Astrocyte of the hippocampus (primary cell): ENCODE data around the gene GALNTL6.

Source experiments
- DNase-seq: peaks from one replicate; pipeline ENCODE4 v3.0.0; 2011; ENCODE audit warnings: low read depth, low spot score

GALNTL6 gene

GRCh38 chr4:171880136-171880535 lies 66.9 kb downstream of the GALNTL6 start:
- DNase-seq: peak; percentile 88

GRCh38 chr4:171889681-171890080 lies 76.5 kb downstream of the GALNTL6 start:
- DNase-seq: no peak

GRCh38 chr4:171891038-171891437 lies 77.8 kb downstream of the GALNTL6 start:
- no peak for DNase-seq

GRCh38 chr4:171896426-171896825 lies 83.2 kb downstream of the GALNTL6 start:
- DNase-seq: no peak

- no peak for DNase-seq
Measured at GRCh38 chr4:171919314-171919713, 106.1 kb downstream of the GALNTL6 start.

GRCh38 chr4:171920901-171921300 lies 107.7 kb downstream of the GALNTL6 start:
- DNase-seq: no peak

GRCh38 chr4:171924746-171925376 lies 111.7 kb downstream of the GALNTL6 start:
- DNase-seq: peak; percentile 7

GRCh38 chr4:171928336-171928735 lies 115.1 kb downstream of the GALNTL6 start:
- peak; percentile 14 for DNase-seq

GRCh38 chr4:171929477-171929876 lies 116.3 kb downstream of the GALNTL6 start:
- no peak for DNase-seq

GRCh38 chr4:171929907-171930306 lies 116.7 kb downstream of the GALNTL6 start:
- DNase-seq: no peak

- DNase-seq: no peak
Measured at GRCh38 chr4:171932238-171932637, 119.0 kb downstream of the GALNTL6 start.

GRCh38 chr4:171940656-171941055 lies 127.5 kb downstream of the GALNTL6 start:
- no peak for DNase-seq

- no peak for DNase-seq
Measured at GRCh38 chr4:171947400-171947799, 134.2 kb downstream of the GALNTL6 start.

GRCh38 chr4:171948038-171948437 lies 134.8 kb downstream of the GALNTL6 start:
- DNase-seq: no peak

- DNase-seq: no peak
Measured at GRCh38 chr4:171954650-171955049, 141.4 kb downstream of the GALNTL6 start.

GRCh38 chr4:171956678-171957077 lies 143.5 kb downstream of the GALNTL6 start:
- no peak for DNase-seq

- no peak for DNase-seq
Measured at GRCh38 chr4:171962110-171962509, 148.9 kb downstream of the GALNTL6 start.

- DNase-seq: no peak
Measured at GRCh38 chr4:171966356-171966755, 153.2 kb downstream of the GALNTL6 start.

- no peak for DNase-seq
Measured at GRCh38 chr4:171978216-171978615, 165.0 kb downstream of the GALNTL6 start.

- DNase-seq: no peak
Measured at GRCh38 chr4:171979461-171979860, 166.3 kb downstream of the GALNTL6 start.

- peak; percentile 19 for DNase-seq
Measured at GRCh38 chr4:171981185-171981584, 168.0 kb downstream of the GALNTL6 start.

GRCh38 chr4:171983935-171984805 lies 171.0 kb downstream of the GALNTL6 start:
- no peak for DNase-seq

GRCh38 chr4:171985129-171985528 lies 171.9 kb downstream of the GALNTL6 start:
- no peak for DNase-seq
